GM18505 (cell line): ENCODE measurements around the gene PLD6.
"Not testable (repeated sequence)": the region's sequence is repeated elsewhere in the genome, so short reads cannot be mapped to it uniquely, and the experiment has no call there.

Experiments
- ATAC-seq: cut with Tn5 transposase; IDR thresholded peaks from one replicate; pipeline ENCODE4 v1.9.1; 2021; ENCODE audit not compliant: unreplicated experiment
- POLR2A ChIP-seq: IDR thresholded peaks from 4 replicates; pipeline ENCODE4 v1.6.1; 2011; ENCODE audit warnings: borderline replicate concordance; ENCODE audit not compliant: insufficient read depth, insufficient read length; ENCODE audit errors: extremely low read depth

The PLD6 gene, protein sequence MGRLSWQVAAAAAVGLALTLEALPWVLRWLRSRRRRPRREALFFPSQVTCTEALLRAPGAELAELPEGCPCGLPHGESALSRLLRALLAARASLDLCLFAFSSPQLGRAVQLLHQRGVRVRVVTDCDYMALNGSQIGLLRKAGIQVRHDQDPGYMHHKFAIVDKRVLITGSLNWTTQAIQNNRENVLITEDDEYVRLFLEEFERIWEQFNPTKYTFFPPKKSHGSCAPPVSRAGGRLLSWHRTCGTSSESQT

DNA sequence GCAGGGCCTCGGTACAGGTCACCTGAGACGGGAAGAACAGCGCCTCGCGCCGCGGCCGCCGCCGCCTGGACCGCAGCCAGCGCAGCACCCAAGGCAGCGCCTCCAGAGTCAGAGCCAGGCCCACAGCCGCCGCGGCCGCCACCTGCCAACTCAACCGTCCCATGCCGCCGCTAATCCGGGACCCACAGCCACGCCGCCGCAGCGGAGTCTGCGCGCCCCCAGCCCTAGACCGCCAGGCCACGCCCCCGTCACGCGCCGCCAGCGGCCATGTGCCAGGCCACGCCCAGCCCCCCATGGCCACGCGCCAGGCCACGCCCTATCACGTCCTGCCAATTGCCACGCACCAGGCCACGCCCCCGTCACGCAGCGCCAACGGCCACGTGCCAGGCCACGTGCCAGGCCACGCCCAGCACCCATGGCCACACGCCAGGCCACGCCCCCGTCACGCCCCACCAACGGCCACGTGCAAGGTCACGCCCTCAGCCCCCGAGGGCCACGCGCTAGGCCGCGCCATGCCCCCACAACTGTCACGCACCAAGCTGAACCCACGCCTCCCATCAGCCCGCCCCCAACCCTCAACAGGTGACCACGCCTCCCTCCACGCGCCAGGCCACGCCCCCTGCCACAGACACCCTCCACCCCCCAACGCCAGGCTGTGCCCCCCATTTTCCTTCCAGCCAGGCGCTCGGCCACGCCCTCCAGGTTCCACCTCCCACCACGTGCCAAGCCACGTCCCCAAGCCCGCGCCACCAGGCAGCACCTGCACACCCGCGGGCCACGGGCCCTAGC lies at the start of gene PLD6:
PLD6 (minus strand) TSS at position 210 of the 789 bp plus-strand sequence; CDS start at position 163, 47 bp downstream.
- peak; percentile 71 for TF ChIP-seq POLR2A
- ATAC-seq = peak; percentile 71

DNA sequence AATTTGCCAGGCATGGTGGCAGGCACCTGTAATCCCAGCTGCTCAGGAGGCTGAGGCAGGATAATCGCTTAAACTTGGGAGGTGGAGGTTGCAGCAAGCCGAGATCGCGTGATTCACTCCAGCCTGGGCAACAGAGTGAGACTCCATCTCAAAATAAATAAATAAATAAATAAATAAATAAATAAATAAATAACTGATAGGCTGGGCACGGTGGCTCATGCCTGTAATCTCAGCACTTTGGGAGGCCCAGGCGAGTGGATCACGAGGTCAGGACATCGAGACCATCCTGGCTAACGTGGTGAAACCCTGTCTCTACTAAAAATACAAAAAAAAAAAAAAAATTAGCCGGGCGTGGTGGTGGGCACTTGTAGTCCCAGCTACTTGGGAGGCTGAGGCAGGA lies 49.6 kb upstream of the PLD6 start:
- ATAC-seq = not testable (repeated sequence)

GRCh38 chr17:17254036-17254435 lies 47.9 kb upstream of the PLD6 start:
- ATAC-seq = no peak
- no peak for TF ChIP-seq POLR2A

DNA sequence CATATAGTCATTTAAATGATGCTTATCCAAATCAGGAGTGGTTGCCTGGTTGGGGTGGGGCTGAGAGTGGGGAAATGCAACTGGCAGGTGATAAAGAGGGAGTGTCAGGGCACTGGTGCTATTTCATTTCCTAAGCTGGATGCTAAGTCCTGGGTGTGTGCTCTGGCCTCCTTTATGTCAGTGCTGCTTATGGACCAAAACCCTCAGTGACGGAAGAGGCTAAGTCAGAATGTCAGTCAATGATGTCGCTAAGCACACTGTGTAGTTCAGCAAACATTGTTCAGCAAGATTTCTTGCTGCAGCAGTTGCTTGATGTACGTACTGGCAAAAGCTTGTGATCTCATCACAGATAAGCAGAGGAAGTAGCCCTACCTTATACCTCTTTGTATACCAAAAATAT lies 47.3 kb upstream of the PLD6 start:
- ATAC-seq = no peak
- TF ChIP-seq POLR2A = no peak

DNA sequence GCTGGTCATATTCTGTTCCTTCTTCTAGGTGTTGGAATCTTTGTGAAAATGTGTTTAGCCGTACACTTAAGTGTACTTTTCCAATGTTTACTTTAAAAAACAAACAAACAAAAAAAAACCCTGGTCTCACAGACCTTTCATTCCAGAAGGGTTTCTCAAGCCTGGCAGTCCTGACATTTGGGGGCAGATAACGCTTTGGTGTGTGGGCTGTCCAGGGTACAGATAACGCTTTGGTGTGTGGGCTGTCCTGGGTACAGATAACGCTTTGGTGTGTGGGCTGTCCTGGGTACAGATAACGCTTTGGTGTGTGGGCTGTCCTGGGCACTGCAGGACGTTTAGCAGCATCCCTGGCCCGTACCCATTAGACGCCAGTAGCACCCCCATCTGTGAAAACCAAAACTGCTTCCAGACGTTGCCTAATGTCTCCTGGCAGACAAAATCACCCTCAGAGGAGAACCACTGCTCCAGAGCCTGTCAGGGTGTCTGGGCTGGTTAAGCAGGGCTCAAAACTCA lies 46.1 kb upstream of the PLD6 start:
- no peak for ATAC-seq
- no peak for TF ChIP-seq POLR2A

- no peak for TF ChIP-seq POLR2A
- ATAC-seq = no peak
These were observed 40.7 kb upstream of the PLD6 start for GRCh38 chr17:17246879-17247278.

GRCh38 chr17:17243163-17243562 lies 37.0 kb upstream of the PLD6 start:
- no peak for TF ChIP-seq POLR2A
- no peak for ATAC-seq

DNA sequence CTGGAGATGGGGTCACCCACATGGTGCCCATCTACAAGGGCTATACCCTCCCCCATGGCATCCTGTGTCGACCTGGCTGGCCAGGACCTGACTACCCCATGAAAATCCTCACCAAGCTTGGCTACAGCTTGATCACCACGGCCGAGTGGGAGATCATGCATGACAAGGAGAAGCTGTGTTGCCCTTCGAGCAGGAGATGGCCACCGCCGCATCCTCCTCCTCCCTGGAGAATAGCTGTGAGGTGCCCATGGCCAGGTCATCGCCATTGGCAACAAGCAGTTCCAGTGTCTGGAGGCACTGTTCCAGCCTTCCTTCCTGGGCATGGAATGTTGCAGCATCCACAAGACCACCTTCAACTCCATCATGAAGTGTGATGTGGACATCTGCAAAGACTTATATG lies 36.1 kb upstream of the PLD6 start:
- no peak for TF ChIP-seq POLR2A

DNA sequence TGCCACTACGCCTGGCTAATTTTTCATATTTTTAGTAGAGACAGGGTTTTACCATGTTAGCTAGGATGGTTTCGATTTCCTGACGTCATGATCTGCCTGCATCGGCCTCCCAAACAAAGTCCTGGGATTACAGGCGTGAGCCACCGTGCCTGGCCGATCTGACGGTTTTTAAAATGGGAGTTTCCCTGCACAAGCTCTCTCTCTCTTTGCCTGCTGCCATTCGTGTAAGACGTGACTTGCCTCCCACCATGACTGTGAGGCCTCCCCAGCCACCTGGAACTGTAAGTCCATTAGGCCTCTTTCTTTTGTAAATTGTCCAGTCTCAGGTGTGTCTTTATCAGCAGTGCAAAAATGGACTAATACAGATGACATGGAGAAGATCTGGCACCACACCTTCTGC lies 35.5 kb upstream of the PLD6 start:
- ATAC-seq = no peak
- TF ChIP-seq POLR2A = no peak

More for the DNA sequence above, 36.1 kb upstream of the PLD6 start:
- no peak for ATAC-seq

DNA sequence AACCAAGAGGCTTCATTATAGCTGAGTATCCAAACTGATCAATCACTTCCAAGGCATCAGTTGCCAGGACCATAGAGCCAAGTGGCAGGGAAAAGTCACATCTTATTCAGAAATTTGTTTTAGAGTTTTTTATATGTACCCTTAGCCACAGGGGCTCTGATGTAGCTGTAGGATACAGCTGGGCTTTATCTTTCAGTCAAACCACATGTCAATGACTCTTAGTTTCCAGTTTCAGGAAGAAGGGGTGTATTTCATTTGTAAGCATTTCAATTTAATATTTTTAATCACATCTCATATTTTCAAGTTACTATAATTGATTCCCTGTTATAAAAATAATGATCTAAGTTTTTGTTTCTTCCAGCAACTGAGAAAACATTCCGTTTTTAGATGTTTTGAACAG lies 33.7 kb upstream of the PLD6 start:
- no peak for ATAC-seq
- no peak for TF ChIP-seq POLR2A

- TF ChIP-seq POLR2A = peak; percentile 85
- ATAC-seq = peak; percentile 84
These were observed 31.1 kb upstream of the PLD6 start, which contains the start of gene FLCN for GRCh38 chr17:17237026-17237799. TSS of gene FLCN (minus strand) at chr17:17237168. CDS start at chr17:17228137, 9,031 bp downstream.

- ATAC-seq = no peak
These were observed 30.3 kb upstream of the PLD6 start for GRCh38 chr17:17236295-17237025.

More at GRCh38 chr17:17236295-17237025, 30.3 kb upstream of the PLD6 start:
- no peak for TF ChIP-seq POLR2A
